ENCODE data around the gene NARF.

The NARF gene

DNA sequence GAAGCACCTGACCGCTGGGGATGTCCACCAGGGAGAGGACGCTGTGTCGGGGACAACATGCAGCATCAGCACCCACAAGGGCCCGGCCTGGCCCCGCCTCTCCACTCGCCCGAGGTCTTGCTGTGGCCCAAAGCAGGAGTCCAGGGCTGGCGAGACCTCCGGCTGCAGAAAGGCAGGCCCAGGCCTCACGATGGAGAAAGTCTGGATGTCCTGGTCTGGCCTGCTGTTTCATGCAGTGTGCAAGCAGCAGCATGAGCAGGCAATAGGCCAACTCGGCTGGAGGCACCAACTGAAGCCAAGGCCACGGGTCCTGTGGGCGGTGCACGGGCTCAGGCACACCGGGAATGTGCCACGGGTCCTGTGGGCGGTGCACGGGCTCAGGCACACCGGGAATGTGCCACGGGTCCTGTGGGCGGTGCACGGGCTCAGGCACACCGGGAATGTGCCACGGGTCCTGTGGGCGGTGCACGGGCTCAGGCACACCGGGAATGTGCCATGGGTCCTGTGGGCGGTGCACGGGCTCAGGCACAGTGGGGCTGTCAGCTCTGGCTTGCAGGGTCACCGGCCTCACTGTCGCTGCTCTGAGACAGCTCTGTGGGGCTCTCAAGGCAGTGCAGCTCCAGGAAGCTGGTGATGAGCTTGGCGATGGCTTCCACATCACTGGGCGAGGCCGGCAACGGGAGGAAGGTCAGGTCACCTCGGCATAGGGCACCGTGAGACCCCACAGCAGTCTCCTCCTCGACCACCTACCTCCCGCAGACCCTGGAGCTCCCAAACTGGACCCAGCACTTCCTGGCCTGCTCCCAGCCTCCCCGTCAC lies 14.9 kb upstream of the NARF start:
- H3K4me3 ChIP-seq (replicated peaks; ENCODE audit: low read depth, low read length), result no peak overlapping the region
- DNase-seq (ENCODE audit: extremely low read depth, insufficient read length), result no peak
- peaks cover 42% of the 10 kb centered on the region for H3K36me3 ChIP-seq (ENCODE audit: control insufficient read depth, insufficient read depth, low read length)
- TF ChIP-seq, protein P1, sequence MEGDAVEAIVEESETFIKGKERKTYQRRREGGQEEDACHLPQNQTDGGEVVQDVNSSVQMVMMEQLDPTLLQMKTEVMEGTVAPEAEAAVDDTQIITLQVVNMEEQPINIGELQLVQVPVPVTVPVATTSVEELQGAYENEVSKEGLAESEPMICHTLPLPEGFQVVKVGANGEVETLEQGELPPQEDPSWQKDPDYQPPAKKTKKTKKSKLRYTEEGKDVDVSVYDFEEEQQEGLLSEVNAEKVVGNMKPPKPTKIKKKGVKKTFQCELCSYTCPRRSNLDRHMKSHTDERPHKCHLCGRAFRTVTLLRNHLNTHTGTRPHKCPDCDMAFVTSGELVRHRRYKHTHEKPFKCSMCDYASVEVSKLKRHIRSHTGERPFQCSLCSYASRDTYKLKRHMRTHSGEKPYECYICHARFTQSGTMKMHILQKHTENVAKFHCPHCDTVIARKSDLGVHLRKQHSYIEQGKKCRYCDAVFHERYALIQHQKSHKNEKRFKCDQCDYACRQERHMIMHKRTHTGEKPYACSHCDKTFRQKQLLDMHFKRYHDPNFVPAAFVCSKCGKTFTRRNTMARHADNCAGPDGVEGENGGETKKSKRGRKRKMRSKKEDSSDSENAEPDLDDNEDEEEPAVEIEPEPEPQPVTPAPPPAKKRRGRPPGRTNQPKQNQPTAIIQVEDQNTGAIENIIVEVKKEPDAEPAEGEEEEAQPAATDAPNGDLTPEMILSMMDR (IDR thresholded peaks at IDR 0.05; ENCODE audit: insufficient read depth, low read length, poor library complexity, severe bottlenecking), result no peak
- H3K27me3 ChIP-seq (replicated peaks; ENCODE audit: control insufficient read depth, insufficient read depth, low read length), result no peaks in the 10 kb centered on the region

DNA sequence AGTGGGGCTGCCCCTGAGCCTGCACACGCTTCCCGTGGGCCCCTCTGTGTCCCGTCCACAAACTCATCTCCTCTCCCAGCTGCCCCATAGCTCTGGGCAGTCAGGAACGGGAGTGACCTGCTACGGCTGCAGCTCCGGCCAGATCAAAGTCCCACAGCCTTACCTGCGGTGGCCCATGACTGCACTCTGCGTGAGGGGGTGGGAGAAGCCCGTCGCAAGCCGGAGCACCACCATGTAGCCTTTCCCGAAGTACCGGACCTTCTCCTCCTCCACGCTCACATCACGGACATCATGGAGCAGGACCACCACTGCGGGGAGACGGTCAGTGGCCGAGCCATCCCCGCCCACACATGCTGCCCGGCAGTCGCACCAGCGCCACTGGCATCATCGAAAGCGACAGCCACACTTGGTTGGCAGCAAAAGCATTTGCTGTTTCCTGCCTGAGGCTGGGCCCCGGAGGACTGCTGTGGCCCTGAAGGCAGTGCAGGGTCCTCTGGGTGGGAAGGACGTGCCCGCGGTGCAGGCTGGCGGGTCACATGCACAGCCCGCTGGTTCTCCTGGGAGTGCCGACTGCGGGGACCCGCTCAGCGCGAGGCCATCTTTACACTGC lies 14.2 kb upstream of the NARF start:
- TF ChIP-seq, protein P1 (IDR thresholded peaks at IDR 0.05; ENCODE audit: insufficient read depth, low read length, poor library complexity, severe bottlenecking), result no peak
- Histone ChIP-seq H3K36me3 (ENCODE audit: control insufficient read depth, insufficient read depth, low read length) (peaks cover 42% of the 10 kb centered on the region), H3K4me3 (replicated peaks; ENCODE audit: low read depth, low read length) (no peak overlapping the region), H3K27me3 (replicated peaks; ENCODE audit: control insufficient read depth, insufficient read depth, low read length) (no peaks in the 10 kb centered on the region)
- DNase-seq (ENCODE audit: extremely low read depth, insufficient read length), result no peak

DNA sequence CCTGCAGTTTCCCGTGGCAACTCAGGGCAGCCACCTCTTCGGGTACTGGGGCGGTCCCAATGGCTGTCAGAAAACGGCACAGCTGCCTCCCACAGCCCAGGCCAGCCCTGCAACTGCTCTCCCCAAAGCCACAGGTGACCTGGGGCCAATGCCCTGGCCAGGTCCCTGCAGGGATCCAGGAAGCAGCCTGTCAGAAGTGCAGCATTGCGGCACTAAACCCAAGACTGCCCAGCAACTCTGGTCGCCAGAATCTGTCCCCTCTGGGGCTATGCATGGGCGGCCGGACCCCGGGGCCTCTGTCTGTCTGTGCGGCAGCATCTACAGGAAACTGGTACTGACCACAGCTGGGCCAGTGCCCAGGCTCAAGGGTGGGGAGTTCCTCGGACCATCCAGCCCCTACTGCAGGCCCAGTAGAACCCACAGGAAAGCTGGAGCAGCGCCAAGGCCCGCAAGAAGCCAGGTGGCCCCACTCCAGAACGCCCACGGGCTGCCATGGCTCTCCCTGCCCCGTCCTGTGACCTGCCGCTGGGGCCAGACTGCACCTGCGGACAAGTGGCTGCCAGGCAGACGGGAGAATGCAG lies 13.5 kb upstream of the NARF start:
- Histone ChIP-seq H3K27me3 (replicated peaks; ENCODE audit: control insufficient read depth, insufficient read depth, low read length) (no peaks in the 10 kb centered on the region), H3K4me3 (replicated peaks; ENCODE audit: low read depth, low read length) (no peak overlapping the region), H3K36me3 (ENCODE audit: control insufficient read depth, insufficient read depth, low read length) (peaks cover 42% of the 10 kb centered on the region)
- no peak for DNase-seq (ENCODE audit: extremely low read depth, insufficient read length)
- TF ChIP-seq, protein P1 (IDR thresholded peaks at IDR 0.05; ENCODE audit: insufficient read depth, low read length, poor library complexity, severe bottlenecking), result no peak

DNA sequence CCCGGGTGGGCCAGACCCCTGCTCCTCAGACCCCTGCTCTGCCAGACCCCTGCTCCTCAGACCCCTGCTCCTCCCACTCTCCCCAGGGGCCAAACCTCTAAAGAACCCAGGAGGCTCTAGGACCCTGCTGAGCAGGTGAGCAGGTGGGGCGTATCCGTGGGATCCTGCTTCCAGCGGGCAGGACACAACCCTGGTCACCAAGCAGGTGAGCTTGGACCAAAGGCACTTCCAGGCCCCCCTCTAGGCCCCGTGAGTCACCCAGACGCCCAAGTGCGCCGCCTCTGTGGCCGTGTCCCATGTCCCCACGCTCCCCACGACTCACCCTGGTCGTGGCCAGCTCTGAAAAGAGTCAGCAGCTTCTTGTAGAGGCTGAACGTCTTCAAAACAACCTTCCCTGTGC lies 13.0 kb upstream of the NARF start:
- no peak for DNase-seq (ENCODE audit: extremely low read depth, insufficient read length)
- H3K36me3 ChIP-seq (ENCODE audit: control insufficient read depth, insufficient read depth, low read length), result peaks cover 42% of the 10 kb centered on the region
- H3K27me3 ChIP-seq (replicated peaks; ENCODE audit: control insufficient read depth, insufficient read depth, low read length), result no peaks in the 10 kb centered on the region
- TF ChIP-seq, protein P1 (IDR thresholded peaks at IDR 0.05; ENCODE audit: insufficient read depth, low read length, poor library complexity, severe bottlenecking), result no peak
- H3K4me3 ChIP-seq (replicated peaks; ENCODE audit: low read depth, low read length), result no peak overlapping the region

DNA sequence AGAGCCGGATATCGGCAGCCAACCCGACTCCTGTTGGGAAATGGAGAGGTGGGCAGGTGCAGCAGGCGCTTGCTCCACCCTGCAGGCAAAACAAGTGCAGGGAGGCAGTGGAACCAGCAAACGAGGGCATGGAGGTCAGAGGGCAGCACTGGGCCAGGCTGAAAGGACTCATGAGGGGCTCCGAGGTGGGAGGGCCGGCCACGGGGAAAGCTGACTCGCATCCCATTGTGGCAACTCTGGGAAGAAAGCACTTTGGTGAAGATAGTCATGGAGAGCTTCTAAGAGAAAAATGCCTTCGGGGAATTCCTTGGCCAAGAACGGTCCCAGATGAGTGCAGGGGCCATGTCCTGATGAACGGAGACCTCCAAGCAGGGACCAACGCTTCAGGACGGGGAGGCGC lies 12.4 kb upstream of the NARF start:
- DNase-seq (ENCODE audit: extremely low read depth, insufficient read length), result no peak
- H3K36me3 ChIP-seq (ENCODE audit: control insufficient read depth, insufficient read depth, low read length), result peaks cover 42% of the 10 kb centered on the region

More for the DNA sequence above, 12.4 kb upstream of the NARF start:
- H3K27me3 ChIP-seq (replicated peaks; ENCODE audit: control insufficient read depth, insufficient read depth, low read length), result no peaks in the 10 kb centered on the region
- H3K4me3 ChIP-seq (replicated peaks; ENCODE audit: low read depth, low read length), result no peak overlapping the region
- TF ChIP-seq, protein P1 (IDR thresholded peaks at IDR 0.05; ENCODE audit: insufficient read depth, low read length, poor library complexity, severe bottlenecking), result no peak

Measured in GM06990 (cell line).